ENCODE results near the gene STARD4.

Gene STARD4

DNA sequence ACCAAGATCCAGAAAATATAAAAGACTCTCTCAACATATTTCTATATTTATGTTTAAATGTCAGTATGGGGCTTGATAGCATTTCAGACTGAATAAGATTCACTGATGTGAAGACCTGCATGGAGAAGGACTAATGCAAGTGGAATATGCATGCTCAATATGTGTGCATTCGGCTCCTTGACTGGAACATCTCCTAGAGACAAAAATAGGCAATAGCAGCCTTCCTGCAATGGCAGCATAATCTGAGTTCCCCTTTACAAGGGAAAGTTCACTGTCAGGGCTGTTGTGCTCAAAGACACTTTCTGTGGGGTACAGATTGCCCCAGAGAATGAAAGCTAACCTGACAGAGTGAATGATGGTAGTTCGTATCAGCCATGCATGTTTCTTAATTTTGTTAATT is 42.4 kb downstream of the STARD4 start:
- no peak for DNase-seq (ENCODE audit: low read depth)

DNA sequence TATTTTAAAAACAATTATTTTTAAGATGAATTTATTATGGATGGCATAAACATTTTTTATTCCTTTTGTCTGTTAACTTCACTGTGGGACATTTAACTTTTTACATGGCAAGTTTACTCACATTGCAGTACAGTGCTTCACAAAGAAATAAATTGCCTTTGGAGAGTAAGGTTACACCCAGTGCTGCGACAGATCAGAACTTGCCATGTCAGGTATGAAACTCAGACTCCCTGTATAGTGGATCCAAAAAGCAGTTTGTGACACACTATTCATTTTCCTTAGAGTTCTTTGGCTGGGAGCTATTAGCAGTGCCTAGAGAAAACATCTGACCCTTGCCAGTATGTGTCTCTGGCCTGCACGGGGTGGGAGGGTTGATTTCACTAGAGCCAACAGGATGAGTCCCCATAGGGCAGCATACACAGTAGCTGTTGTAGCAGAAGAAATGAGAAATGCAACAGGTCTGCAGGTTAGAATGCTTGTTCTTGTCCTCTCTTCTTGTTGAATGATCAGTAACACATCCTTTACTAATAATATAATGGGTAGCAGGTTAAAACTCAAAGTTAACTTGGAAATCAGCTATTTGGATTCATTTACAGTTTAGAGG is 42.9 kb downstream of the STARD4 start:
- DNase-seq (ENCODE audit: low read depth), result no peak

DNA sequence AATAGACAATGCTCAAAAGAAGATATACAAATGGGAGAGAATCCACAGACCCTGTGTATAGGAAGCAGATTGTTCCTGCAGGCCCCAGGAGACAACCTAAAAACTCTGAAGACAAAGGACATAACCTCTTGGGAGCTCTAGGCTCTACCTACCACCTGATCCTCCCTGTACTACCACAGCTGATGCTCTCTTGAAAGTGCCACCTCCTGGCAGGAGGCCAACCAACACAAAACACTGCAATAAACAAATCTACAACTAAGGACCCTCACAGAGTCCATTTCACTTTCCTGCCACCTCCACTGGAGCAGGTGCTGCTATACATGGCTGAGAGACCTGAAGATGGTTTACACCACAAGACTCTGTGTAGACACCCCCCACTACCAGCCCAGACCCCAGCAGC is 49.0 kb downstream of the STARD4 start:
- DNase-seq (ENCODE audit: low read depth), result no peak

DNA sequence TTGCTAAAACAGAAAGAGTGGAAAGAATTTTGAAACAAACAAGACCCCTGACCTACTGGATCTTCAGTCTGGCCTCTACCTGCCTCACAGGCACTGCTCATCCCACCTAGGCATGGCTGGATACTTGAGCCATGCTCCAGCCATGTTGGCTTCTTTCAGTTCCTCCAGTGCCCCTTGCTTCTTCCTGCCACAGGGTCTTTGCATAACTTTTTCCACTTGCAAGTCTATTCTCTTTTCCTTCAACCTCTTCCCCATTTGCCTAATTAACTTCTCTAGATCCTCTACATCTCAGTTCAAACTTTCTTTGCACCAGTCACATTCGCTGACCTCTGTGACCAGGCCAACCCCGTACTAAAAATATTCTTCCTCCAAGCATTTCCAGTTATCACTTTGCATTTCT is 50.4 kb downstream of the STARD4 start:
- no peak for DNase-seq (ENCODE audit: low read depth)

DNA sequence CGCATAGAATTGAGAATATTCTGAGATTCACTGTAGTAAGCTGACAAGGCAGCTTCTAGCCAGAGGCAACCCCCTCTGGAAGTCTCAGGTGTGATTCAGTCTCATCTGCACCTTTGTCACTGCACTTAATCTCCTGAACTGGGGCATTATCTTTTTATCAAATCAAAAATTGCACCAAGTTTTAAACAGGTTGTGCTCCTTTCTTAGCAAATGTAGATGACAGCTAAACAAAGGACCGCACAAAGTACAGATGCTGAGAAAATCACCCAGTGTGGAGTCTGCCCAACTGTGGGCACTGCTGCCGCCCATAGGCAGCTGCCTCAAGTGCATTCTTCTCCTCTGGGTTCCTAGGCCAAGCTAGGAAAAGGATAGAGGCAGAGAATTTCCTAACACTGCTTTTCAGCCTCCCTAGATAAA is 51.1 kb downstream of the STARD4 start:
- no peak for DNase-seq (ENCODE audit: low read depth)

DNA sequence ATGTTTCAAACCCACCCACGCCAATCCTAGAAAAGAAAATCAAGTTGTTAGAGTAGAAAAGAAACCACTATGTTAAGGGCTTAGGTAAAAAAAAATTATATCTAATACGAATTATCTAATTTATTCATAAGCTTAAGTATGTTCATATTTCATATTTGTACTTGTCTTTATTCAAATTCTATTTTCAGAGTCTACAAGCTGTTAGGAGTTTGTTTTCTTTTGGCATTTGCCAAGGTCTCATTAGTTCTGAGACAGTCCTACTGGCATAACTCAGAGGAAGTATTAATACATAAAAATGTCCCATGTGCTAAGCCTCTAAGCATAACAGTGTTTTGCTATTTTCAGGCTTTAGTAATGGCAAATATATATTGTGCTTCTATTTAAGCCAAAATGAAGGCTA is 57.6 kb downstream of the STARD4 start:
- no peak for DNase-seq (ENCODE audit: low read depth)

DNA sequence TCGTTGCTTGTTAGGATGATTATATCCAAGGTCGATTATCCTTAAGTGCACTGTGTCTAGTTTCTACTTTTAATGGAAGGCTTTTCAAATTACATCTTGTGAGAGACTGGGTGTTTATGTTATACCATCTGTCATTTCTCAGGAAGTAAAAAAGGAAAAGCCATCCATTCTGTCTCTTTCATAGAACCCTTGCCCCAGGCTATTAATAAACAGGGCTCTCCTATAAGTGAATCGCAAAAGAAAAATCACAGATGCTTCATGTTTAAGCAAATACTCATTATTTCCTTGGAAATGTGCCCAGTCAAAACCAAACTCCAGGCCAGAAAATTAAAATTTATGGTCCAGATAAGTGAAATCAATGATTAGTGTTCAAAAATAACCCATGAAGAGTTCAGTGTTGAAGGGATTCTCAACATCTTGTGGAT is 58.1 kb downstream of the STARD4 start:
- no peak for DNase-seq (ENCODE audit: low read depth)

DNA sequence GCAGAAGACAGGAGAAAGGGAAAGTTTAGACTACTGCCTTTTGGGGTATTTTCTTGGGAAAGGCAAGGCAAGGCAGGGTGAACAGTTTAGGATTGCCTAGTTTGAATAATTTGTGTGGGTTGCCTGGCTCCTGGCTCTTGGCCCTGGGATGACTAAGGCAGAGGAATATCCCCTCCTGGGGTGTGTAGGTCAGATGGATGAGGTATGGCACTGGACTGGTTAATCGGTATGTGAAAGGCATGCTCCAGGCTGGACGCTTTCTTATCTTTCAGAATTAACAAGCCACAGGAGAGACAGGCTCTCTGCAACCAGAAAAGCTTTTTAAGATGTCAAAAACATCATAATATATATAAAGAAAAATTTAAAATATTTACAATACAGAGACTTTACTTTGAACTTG is 58.6 kb downstream of the STARD4 start:
- no peak for DNase-seq (ENCODE audit: low read depth)

DNA sequence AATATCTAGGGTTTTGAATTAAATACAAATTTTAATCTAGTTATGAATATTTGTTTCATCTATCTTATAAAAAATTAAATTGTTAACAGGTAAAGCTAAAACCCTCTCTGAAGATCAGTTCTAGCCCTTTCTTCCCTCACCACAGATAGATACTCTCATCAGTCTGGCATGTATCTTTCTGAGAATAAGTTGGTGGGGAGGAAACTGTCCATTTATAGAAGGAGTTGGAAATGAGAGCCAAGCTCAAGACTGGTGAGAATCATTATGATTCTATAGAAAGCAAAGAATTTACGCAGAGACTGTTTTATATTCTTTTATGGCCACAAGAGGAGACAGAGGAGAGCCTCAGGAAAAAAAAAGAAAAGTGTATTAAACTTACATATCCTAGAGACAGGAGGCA is 59.0 kb downstream of the STARD4 start:
- DNase-seq (ENCODE audit: low read depth), result no peak

DNA sequence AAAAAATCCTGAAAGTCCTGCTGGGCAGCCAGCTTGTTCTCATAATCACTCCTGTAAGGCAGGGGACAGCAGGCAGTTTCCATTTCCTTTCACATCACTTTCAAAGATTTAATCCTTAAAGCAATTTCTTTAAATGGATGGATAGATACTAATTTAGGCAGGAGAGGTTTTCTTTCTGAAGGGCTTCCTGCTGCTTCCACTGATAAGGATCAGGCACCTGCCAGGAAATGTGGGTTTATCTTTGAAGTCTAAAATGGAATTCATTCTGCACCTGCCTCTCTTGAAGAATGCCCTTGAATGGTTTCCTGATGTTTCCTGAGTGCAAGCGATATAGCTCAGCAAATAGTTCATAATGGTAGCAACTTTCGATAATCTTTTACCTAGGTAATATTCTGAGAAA is 64.5 kb downstream of the STARD4 start:
- no peak for DNase-seq (ENCODE audit: low read depth)

DNA sequence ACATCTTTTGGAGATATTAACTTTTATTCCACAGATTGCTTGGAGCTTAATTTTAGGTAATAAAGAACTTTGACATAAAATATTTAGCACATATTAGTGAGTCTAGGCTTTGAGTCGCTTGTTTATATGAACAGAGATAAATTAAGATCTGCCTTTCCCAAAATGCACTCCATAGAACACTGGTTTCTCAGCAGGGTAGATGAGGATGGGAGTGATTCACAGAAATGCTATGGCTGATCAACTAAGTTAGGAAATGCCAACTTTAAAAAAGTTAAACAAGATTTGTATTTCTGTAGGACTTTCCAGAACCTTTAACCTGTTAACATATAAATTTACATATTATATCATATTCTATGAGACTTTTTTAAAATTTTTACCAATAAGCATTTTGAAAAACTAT is 65.2 kb downstream of the STARD4 start:
- DNase-seq (ENCODE audit: low read depth), result no peak
